Muscle layer of colon (tissue), 2 donors: ENCODE measurements around the gene EBI3.
"Not testable (repeated sequence)": the region's sequence is repeated elsewhere in the genome, so short reads cannot be mapped to it uniquely, and the experiment has no call there.

Experiments
- H3K27ac ChIP-seq: one replicate; pipeline ENCODE4 v1.7.0; 2013; ENCODE audit warnings: low read depth, mild to moderate bottlenecking, low read length, moderate library complexity
- H3K27me3 ChIP-seq, 2 donors: one replicate each; pipeline ENCODE4 v1.7.0; 2013; ENCODE audit warnings: low read length in 2 of 2, mild to moderate bottlenecking in 2 of 2; ENCODE audit not compliant: insufficient read depth in 2 of 2, control insufficient read depth in 1 of 2
- H3K36me3 ChIP-seq: one replicate; pipeline ENCODE4 v1.7.0; 2013; ENCODE audit warnings: mild to moderate bottlenecking, low read length; ENCODE audit not compliant: insufficient read depth
- H3K4me1 ChIP-seq: one replicate; pipeline ENCODE4 v1.7.0; 2013; ENCODE audit warnings: mild to moderate bottlenecking, low read length; ENCODE audit not compliant: insufficient read depth
- H3K4me3 ChIP-seq, 2 donors: one replicate each; pipeline ENCODE4 v1.7.0; 2013; ENCODE audit warnings: low read length in 2 of 2, low read depth in 1 of 2, mild to moderate bottlenecking in 1 of 2, moderate library complexity in 1 of 2
- H3K9ac ChIP-seq: one replicate; pipeline ENCODE4 v1.7.0; 2013; ENCODE audit warnings: low read length
- H3K9me3 ChIP-seq: one replicate; pipeline ENCODE4 v1.7.0; 2013; ENCODE audit warnings: mild to moderate bottlenecking, low read length
- donor health status: abdominal sarcoma.
- donor health status: Adenocarcinoma of cecum.

Gene EBI3

DNA sequence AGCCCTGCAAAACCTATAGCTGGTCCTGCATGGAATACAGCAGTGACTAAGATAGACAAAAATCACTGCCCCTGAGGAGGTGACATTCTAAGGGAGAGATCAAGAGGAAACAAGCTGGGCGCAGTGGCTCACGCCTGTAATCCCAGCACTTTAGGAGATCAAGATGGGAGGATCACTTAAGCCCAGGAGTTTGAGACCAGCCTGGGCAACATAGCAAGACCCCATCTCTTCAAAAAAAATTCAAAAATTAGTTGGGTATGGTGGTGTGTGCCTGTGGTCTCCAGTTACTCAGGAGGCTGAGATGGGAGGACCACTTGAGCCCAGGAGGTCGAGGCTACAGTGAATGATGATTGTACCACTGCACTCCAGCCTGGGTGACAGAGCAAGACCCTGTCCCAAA lies 36.8 kb upstream of the EBI3 start:
- not testable (repeated sequence) for H3K4me1 ChIP-seq, H3K9ac ChIP-seq, H3K27ac ChIP-seq, H3K36me3 ChIP-seq, H3K9me3 ChIP-seq, H3K4me3 ChIP-seq
- H3K27me3 ChIP-seq: peaks cover 30 to 40% of the 10 kb centered on the region in 2 donors

- peaks cover 34 to 53% of the 10 kb centered on the region in 2 donors for H3K27me3 ChIP-seq
- H3K27ac ChIP-seq: no peak overlapping the region
- H3K9ac ChIP-seq: no peak overlapping the region
- H3K4me1 ChIP-seq: no peaks in the 10 kb centered on the region
- H3K4me3 ChIP-seq: no peak overlapping the region
- H3K9me3 ChIP-seq: no peaks in the 10 kb centered on the region
- H3K36me3 ChIP-seq: no peaks in the 10 kb centered on the region
Measured at GRCh38 chr19:4194353-4194752, 35.0 kb upstream of the EBI3 start.

DNA sequence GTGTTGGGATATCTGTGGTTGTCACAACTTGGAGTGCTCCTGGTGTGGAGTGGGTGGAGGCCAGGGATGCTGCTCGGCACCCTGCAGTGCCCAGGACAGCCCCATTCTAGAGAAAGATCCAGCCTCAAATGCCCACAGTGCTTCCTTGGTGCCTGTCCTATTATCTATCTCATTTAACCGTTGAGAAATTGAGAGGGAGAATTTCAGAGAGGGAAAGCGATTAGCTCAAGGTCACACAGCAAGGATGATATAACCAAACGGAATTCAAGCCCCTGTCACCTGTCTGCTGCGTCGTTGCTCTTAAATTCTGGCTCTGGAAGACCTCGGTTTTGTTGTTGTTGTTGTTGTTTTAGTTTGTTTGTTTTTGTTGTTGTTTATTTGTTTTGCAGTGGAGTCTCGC lies 33.3 kb upstream of the EBI3 start:
- H3K27ac ChIP-seq: no peak overlapping the region
- H3K4me1 ChIP-seq: no peaks in the 10 kb centered on the region
- H3K9ac ChIP-seq: no peak overlapping the region
- H3K9me3 ChIP-seq: no peaks in the 10 kb centered on the region
- peaks cover 34 to 59% of the 10 kb centered on the region in 2 donors for H3K27me3 ChIP-seq
- no peaks in the 10 kb centered on the region for H3K36me3 ChIP-seq
- no peak overlapping the region for H3K4me3 ChIP-seq

- Histone ChIP-seq H3K27ac (no peak overlapping the region), H3K4me3 (no peak overlapping the region), H3K9ac (no peak overlapping the region), H3K4me1 (no peaks in the 10 kb centered on the region), H3K36me3 (no peaks in the 10 kb centered on the region), H3K9me3 (no peaks in the 10 kb centered on the region), H3K27me3 (peaks cover 34 to 59% of the 10 kb centered on the region in 2 donors)
Measured at GRCh38 chr19:4196587-4197148, 32.7 kb upstream of the EBI3 start.

DNA sequence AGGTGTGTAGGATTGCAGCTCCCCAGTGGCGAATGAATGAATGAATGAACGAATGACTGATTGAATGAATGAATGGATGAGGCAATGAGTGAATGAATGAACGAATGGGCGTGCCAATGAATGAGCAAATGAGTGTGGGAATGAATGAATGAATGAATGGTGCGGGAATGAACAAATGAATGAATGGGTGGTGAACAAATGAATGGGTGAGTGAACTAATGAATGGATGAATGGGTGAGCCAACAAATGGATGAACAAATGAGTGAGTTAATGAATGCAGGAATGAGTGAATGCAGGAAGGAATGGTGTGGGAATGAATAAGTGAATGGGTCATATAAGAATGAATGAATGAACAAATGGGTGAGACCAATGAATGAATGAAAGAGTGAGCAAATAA lies 32.1 kb upstream of the EBI3 start:
- Histone ChIP-seq H3K27me3 (peaks cover 34 to 59% of the 10 kb centered on the region in 2 donors), H3K4me3 (no peak overlapping the region), H3K36me3 (no peaks in the 10 kb centered on the region), H3K27ac (no peak overlapping the region), H3K9me3 (no peaks in the 10 kb centered on the region), H3K9ac (no peak overlapping the region), H3K4me1 (no peaks in the 10 kb centered on the region)

DNA sequence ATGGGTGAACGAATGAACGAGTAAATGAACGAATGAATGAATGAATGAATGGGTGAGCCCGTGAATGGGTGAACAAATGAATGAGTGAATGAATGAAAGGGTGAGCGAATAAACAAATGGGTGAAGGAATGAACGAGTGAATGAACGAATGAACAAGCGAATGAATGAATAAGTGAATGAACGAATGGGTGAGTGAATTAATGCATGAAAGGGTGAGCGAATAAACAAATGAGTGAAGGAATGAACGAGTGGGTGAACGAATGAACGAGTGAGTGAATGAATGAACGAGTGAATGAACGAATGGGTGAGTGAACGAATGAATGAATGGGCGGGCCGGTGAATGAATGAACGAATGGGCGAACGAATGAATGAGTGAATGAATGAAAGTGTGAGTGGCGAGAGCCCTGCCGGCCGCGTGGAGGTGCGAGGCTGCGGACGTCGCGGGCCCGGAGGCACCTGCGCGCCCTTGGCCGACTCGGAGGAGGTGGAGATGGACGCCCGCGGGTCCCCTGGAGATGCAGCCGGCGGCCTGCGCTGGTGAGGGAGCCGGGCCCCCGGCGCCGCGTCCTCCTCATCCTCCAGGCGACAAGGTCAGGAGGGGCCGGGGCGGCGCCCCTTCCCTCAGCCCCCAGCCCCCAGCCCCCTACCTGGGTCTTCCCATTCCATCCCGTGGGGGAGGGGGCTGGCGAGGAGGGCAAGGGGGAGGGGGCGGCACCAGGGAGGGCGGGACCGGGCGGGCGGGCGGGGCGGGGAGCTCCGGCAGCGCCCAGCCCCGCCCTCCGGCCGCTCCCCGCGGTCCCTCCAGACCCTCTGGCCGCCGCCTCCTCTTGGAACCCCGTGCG lies 31.5 kb upstream of the EBI3 start:
- H3K9me3 ChIP-seq: no peaks in the 10 kb centered on the region
- no peak overlapping the region for H3K9ac ChIP-seq
- no peaks in the 10 kb centered on the region for H3K36me3 ChIP-seq
- no peak overlapping the region for H3K27ac ChIP-seq
- H3K27me3 ChIP-seq: peaks cover 34 to 59% of the 10 kb centered on the region in 2 donors
- no peak overlapping the region for H3K4me3 ChIP-seq
- H3K4me1 ChIP-seq: no peaks in the 10 kb centered on the region

DNA sequence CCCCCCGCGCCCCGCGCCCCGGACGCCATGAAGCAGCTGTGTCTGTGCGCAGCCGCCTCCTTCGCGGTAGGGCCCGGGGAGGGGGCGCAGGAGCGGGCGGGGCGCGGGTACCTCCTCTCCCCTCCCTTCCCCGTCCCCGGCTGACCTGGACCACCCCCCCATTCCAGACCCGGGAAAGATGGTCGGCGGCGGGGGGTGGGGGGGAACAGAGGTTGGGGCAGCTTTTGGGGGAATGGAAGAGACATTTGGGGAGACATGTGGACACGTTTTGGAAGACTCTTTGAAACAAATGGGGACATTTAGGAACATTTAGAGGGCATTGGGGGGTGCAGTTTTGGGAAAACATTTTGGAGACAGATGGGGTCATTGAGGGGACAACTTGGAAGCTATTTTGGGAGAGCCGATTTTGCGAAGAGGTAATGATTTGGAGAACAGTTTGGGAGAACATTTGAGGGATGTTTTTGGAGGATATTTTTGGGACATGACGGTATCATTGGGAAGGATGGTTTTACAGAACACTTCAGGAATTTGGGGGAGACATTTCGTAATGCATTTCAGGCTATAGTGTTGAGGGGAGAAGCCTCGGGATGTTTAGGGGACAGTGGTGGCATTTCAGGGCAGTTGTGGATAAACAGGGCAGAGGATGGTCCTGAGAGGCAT lies 30.7 kb upstream of the EBI3 start:
- H3K27me3 ChIP-seq: peaks cover 34 to 59% of the 10 kb centered on the region in 2 donors
- no peak overlapping the region for H3K4me3 ChIP-seq
- H3K9ac ChIP-seq: no peak overlapping the region

GRCh38 chr19:4199699-4200293 lies 29.5 kb upstream of the EBI3 start:
- Histone ChIP-seq H3K4me3 (no peak overlapping the region), H3K4me1 (no peaks in the 10 kb centered on the region), H3K36me3 (no peaks in the 10 kb centered on the region), H3K9me3 (no peaks in the 10 kb centered on the region), H3K27me3 (peaks cover 29 to 49% of the 10 kb centered on the region in 2 donors), H3K27ac (no peak overlapping the region), H3K9ac (no peak overlapping the region)

More for the DNA sequence above, 30.7 kb upstream of the EBI3 start:
- Histone ChIP-seq H3K36me3 (no peaks in the 10 kb centered on the region), H3K27ac (no peak overlapping the region), H3K4me1 (no peaks in the 10 kb centered on the region), H3K9me3 (no peaks in the 10 kb centered on the region)

GRCh38 chr19:4200940-4201542 lies 28.3 kb upstream of the EBI3 start:
- Histone ChIP-seq H3K9me3 (no peaks in the 10 kb centered on the region), H3K4me3 (no peak overlapping the region), H3K27me3 (peaks cover 20 to 37% of the 10 kb centered on the region in 2 donors), H3K27ac (no peak overlapping the region), H3K9ac (no peak overlapping the region), H3K4me1 (no peaks in the 10 kb centered on the region), H3K36me3 (no peaks in the 10 kb centered on the region)

DNA sequence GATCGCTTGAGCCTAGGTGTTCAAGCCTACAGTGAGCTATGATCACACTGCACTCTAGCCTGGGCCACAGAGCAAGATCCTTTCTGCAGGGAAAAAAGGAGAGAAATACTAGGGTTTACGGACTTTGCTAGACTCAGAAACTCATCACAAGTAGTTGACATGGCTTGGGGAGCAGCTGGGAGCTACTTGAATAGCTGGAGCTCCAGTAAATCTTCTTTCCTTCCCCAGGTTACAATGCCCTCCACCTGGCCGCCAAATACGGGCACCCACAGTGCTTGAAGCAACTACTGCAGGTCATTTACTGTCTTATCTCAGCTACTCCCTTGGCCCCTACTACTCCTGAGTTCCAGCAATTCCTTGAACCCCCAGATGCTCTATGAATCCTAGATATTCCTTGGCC lies 27.5 kb upstream of the EBI3 start:
- Histone ChIP-seq H3K4me3 (no peak overlapping the region), H3K4me1 (no peaks in the 10 kb centered on the region), H3K9me3 (no peaks in the 10 kb centered on the region), H3K27me3 (peaks cover 12 to 29% of the 10 kb centered on the region in 2 donors), H3K36me3 (no peaks in the 10 kb centered on the region), H3K27ac (no peak overlapping the region), H3K9ac (no peak overlapping the region)

- Histone ChIP-seq H3K27ac (no peak overlapping the region), H3K9ac (no peak overlapping the region), H3K9me3 (no peaks in the 10 kb centered on the region), H3K4me1 (no peaks in the 10 kb centered on the region), H3K36me3 (no peaks in the 10 kb centered on the region), H3K4me3 (no peak overlapping the region), H3K27me3 (peaks cover 0 to 19% of the 10 kb centered on the region in 2 donors)
Measured at GRCh38 chr19:4206818-4207484, 22.4 kb upstream of the EBI3 start.
